ENCODE data around the gene CREBRF.
"Not testable (repeated sequence)": the region's sequence is repeated elsewhere in the genome, so short reads cannot be mapped to it uniquely, and the experiment has no call there.

DNA sequence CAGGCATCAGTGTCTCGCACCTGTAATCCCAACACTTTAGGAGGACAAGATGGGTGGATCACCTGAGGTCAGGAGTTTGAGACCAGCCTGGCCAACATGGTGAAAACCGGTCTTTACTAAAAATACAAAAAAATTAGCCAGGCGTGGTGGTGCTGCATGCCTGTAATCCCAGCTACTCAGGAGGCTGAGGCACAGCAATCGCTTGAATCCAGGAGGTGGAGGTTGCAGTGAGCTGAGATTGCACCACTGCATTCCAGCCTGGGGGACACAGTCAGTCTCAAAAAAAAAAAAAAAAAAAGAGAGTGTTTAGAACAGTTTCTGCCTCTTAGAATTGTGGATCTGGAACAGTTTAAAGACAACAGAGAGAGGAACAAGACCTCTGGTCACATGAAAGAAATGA lies 20.3 kb downstream of the CREBRF start:
- not testable (repeated sequence) for TF ChIP-seq EZH2 (IDR thresholded peaks at IDR 0.05; ENCODE audit: low read depth, unreplicated experiment); POLR2AphosphoS5 (IDR thresholded peaks at IDR 0.05; ENCODE audit: low read depth); JUNB (IDR thresholded peaks at IDR 0.05; ENCODE audit: unreplicated experiment)
- TF ChIP-seq, protein P1, sequence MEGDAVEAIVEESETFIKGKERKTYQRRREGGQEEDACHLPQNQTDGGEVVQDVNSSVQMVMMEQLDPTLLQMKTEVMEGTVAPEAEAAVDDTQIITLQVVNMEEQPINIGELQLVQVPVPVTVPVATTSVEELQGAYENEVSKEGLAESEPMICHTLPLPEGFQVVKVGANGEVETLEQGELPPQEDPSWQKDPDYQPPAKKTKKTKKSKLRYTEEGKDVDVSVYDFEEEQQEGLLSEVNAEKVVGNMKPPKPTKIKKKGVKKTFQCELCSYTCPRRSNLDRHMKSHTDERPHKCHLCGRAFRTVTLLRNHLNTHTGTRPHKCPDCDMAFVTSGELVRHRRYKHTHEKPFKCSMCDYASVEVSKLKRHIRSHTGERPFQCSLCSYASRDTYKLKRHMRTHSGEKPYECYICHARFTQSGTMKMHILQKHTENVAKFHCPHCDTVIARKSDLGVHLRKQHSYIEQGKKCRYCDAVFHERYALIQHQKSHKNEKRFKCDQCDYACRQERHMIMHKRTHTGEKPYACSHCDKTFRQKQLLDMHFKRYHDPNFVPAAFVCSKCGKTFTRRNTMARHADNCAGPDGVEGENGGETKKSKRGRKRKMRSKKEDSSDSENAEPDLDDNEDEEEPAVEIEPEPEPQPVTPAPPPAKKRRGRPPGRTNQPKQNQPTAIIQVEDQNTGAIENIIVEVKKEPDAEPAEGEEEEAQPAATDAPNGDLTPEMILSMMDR (conservative IDR thresholded peaks at IDR 0.05; ENCODE audit: low read depth in 2 of 2), result not testable (repeated sequence)
- TF ChIP-seq, protein P2, sequence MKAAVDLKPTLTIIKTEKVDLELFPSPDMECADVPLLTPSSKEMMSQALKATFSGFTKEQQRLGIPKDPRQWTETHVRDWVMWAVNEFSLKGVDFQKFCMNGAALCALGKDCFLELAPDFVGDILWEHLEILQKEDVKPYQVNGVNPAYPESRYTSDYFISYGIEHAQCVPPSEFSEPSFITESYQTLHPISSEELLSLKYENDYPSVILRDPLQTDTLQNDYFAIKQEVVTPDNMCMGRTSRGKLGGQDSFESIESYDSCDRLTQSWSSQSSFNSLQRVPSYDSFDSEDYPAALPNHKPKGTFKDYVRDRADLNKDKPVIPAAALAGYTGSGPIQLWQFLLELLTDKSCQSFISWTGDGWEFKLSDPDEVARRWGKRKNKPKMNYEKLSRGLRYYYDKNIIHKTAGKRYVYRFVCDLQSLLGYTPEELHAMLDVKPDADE (IDR thresholded peaks at IDR 0.05), result not testable (repeated sequence)
